OCI-LY3 (cell line): ENCODE results near the gene ANKRD55.
"Not testable (repeated sequence)": the region's sequence is repeated elsewhere in the genome, so short reads cannot be mapped to it uniquely, and the experiment has no call there.

Experiments
- H2AFZ ChIP-seq: fragments of 200-600, 300-600 bp; shearing (Covaris generic); 2 replicates; pipeline ENCODE4 v1.6.0; 2014; ENCODE audit warnings: antibody characterized with exemption, low read depth, low read length
- H3K27ac ChIP-seq: fragments of 200-600, 300-600 bp; sonication (generic); 2 replicates; pipeline ENCODE4 v1.5.1; 2014; ENCODE audit warnings: mild to moderate bottlenecking, low read length, moderate library complexity, mixed read lengths
- H3K27me3 ChIP-seq: fragments of 200-600, 300-600 bp; sonication (generic); 2 replicates; pipeline ENCODE4 v1.6.1; 2014; ENCODE audit warnings: low read depth, low read length, mixed read lengths
- H3K36me3 ChIP-seq: fragments of 200-600, 300-600 bp; sonication (generic); replicated peaks from 2 replicates; pipeline ENCODE3; 2014; ENCODE audit warnings: low read depth, low read length, mixed read lengths
- H3K4me1 ChIP-seq: fragments of 300-600, 200-600 bp; sonication (generic); 2 replicates; pipeline ENCODE4 v1.6.1; 2014; ENCODE audit warnings: low read length, mixed read lengths
- H3K4me2 ChIP-seq: fragments of 200-600, 300-600 bp; sonication (generic); 2 replicates; pipeline ENCODE4 v1.6.1; 2014; ENCODE audit warnings: low read length, mixed read lengths
- H3K4me3 ChIP-seq: fragments of 300-600, 200-600 bp; sonication (generic); 2 replicates; pipeline ENCODE4 v1.5.1; 2014; ENCODE audit warnings: antibody characterized with exemption, mild to moderate bottlenecking, low read length, moderate library complexity
- H3K79me2 ChIP-seq: fragments of 300-600, 200-600 bp; shearing (Covaris generic); 2 replicates; pipeline ENCODE4 v1.6.1; 2014; ENCODE audit warnings: mild to moderate bottlenecking, low read length, mixed read lengths
- H3K9ac ChIP-seq: fragments of 300-600, 200-600 bp; shearing (Covaris generic); 2 replicates; pipeline ENCODE4 v1.6.0; 2014; ENCODE audit warnings: mild to moderate bottlenecking, low read length, moderate library complexity
- H3K9me3 ChIP-seq: fragments of 200-600, 300-600 bp; shearing (Covaris generic); 2 replicates; pipeline ENCODE4 v1.6.1; 2014; ENCODE audit warnings: low read length, mixed read lengths; ENCODE audit not compliant: insufficient read depth
- H4K20me1 ChIP-seq: fragments of 200-600, 300-600 bp; sonication (generic); 2 replicates; pipeline ENCODE4 v1.6.1; 2016; ENCODE audit warnings: low read length, mixed read lengths; ENCODE audit not compliant: insufficient read depth
- EZH2phosphoT487 ChIP-seq: fragments of 200-600 bp; shearing (Covaris generic); IDR thresholded peaks from 2 replicates; pipeline ENCODE4 v1.6.1; 2018; ENCODE audit warnings: antibody characterized with exemption, mixed run types, low read depth
- TF ChIP-seq, protein P1 (sequence below): fragments of 200-600, 300-600 bp; sonication (generic); IDR thresholded peaks from 2 replicates; pipeline ENCODE4 v1.5.1; 2014; ENCODE audit warnings: antibody characterized with exemption, low read length, low read depth

Gene ANKRD55

DNA sequence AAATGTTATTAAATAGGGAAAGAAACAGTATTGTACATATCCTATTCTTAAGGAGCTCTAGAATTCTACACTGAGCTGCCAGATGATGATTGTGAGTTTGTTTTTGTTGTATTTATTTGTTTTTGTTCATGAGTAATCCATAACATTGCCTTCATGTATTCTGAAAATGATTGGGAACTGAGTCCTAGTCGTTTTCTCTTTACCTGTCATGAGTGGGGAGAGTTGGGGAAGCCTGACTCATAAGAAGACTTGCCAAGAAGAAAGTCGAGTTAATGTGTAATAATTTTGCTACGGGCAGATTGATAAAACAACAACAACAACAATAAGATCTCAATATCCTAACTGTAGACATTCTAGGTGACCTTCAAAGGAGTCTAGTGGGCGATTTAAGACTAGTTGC is 103.8 kb downstream of the ANKRD55 start:
- Histone ChIP-seq H3K36me3 (no peaks in the 10 kb centered on the region), H2AFZ (no peak overlapping the region), H3K27ac (no peak overlapping the region), H3K4me2 (no peak overlapping the region), H3K4me3 (no peak overlapping the region), H3K79me2 (no peaks in the 10 kb centered on the region), H3K27me3 (no peaks in the 10 kb centered on the region), H3K9me3 (peaks cover 10% of the 10 kb centered on the region), H3K9ac (no peak overlapping the region), H4K20me1 (no peaks in the 10 kb centered on the region), H3K4me1 (peaks cover 20% of the 10 kb centered on the region)
- no peak for TF ChIP-seq EZH2phosphoT487
- TF ChIP-seq, protein P1, sequence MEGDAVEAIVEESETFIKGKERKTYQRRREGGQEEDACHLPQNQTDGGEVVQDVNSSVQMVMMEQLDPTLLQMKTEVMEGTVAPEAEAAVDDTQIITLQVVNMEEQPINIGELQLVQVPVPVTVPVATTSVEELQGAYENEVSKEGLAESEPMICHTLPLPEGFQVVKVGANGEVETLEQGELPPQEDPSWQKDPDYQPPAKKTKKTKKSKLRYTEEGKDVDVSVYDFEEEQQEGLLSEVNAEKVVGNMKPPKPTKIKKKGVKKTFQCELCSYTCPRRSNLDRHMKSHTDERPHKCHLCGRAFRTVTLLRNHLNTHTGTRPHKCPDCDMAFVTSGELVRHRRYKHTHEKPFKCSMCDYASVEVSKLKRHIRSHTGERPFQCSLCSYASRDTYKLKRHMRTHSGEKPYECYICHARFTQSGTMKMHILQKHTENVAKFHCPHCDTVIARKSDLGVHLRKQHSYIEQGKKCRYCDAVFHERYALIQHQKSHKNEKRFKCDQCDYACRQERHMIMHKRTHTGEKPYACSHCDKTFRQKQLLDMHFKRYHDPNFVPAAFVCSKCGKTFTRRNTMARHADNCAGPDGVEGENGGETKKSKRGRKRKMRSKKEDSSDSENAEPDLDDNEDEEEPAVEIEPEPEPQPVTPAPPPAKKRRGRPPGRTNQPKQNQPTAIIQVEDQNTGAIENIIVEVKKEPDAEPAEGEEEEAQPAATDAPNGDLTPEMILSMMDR, result no peak

DNA sequence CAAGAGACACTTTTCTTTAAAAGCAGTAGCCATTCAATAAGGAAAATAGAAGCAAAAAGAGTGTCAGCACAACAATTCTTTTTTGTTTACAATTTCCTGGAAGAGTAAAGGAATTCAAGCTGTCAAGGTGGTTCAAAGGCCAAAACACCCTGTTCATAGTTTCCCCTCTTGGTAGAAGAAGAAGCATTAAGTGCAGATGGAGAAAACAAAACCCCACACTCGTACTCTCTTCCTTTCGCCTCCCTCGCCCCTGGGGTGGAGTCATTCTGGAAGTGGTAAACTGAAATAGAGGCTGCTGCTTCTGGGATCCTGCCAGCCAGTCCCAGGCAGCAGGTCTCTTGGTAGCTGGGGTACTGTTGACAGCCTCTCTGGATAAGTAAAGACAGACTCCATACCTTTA is 105.0 kb downstream of the ANKRD55 start:
- no peaks in the 10 kb centered on the region for H3K36me3 ChIP-seq
- no peaks in the 10 kb centered on the region for H3K79me2 ChIP-seq
- no peaks in the 10 kb centered on the region for H3K27me3 ChIP-seq
- TF ChIP-seq, protein P1, result no peak
- TF ChIP-seq EZH2phosphoT487, result no peak
- H2AFZ ChIP-seq, result peak overlapping the region; percentile 60; the same call in 1 of the 2 replicates
- no peak overlapping the region for H3K4me3 ChIP-seq
- H3K9ac ChIP-seq, result no peak overlapping the region
- H4K20me1 ChIP-seq, result no peaks in the 10 kb centered on the region
- H3K9me3 ChIP-seq, result peaks cover 10% of the 10 kb centered on the region
- H3K27ac ChIP-seq, result no peak overlapping the region
- peak overlapping the region; percentile 26 for H3K4me2 ChIP-seq
- peaks cover 20% of the 10 kb centered on the region for H3K4me1 ChIP-seq

DNA sequence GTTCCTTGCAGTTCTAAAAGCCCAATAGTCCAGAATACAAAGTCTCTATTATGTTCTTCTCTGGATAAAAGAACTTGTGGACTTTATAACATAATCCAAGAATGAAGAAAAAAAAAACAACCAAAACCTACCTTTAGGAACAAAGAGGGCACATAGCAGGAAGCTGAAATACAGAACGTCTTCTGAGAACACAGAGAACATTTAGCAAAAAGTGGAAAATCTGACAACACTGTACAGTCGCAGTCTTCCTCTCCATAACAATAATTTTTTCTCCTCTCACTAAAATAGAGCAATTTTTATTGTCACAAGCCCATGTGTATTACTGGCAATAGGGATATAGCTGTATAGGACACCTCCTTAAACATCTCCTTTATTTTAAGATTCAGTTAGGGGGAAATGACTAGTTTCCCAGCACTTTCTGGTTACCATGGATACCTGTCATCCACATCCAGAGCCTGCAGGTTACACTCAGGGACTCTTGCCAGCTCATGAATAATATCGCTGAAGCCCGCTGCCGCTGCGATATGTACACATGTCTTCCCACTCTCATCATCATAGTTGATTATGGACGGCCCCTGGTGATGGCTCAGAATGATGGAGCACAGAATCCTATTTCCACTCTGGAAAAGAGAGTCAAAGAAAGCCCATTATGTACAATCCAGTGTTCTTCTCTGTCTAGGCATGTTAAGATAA is 106.5 kb downstream of the ANKRD55 start:
- Histone ChIP-seq H3K4me2 (no peak overlapping the region), H2AFZ (no peak overlapping the region), H4K20me1 (no peaks in the 10 kb centered on the region), H3K4me1 (peaks cover 20% of the 10 kb centered on the region), H3K9ac (no peak overlapping the region), H3K4me3 (no peak overlapping the region), H3K27me3 (no peaks in the 10 kb centered on the region), H3K36me3 (no peaks in the 10 kb centered on the region), H3K79me2 (no peaks in the 10 kb centered on the region), H3K9me3 (peaks cover 10% of the 10 kb centered on the region), H3K27ac (no peak overlapping the region)
- TF ChIP-seq, protein P1, result no peak
- no peak for TF ChIP-seq EZH2phosphoT487

DNA sequence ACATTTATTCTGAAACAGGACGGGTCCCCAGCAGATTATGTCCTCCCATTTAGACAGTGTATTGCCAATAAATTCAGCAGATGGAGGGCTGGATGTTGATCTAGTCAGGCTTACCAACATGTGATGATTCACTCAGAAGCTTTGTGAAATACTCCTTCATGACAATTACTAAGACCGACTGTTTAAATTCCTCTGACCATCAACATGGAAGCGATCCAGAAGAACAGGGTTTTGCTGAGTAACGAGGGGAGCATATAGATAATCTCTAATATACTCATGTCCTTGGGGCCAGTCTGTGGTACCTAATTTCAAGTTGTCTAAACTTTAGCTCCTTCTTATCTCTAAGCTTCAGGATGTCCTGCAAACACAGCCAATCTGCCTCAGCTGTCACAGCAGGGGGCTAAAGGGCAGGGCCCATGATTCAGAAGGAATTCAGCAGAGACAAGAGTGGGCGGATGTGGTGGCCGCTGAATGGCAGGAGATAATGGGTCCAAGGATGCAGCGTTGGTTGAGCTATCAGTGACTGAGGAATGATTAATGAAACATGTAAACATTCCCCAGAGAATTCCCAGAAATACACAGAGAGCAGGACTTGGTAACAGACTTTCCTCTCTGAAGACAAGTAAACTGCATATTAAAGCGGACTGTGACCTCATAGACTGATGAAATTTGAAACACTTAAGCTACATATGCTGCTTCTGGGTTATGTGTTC is 109.4 kb downstream of the ANKRD55 start:
- Histone ChIP-seq H3K4me1 (peaks cover 11% of the 10 kb centered on the region), H3K4me2 (no peak overlapping the region), H3K36me3 (no peaks in the 10 kb centered on the region), H4K20me1 (no peaks in the 10 kb centered on the region), H3K79me2 (no peaks in the 10 kb centered on the region), H3K27me3 (0 out of 2 replicates have a peak, but pooled peaks cover 4% of the 10 kb centered on the region), H2AFZ (no peak overlapping the region), H3K4me3 (no peak overlapping the region), H3K9ac (no peak overlapping the region), H3K9me3 (no peaks in the 10 kb centered on the region), H3K27ac (no peak overlapping the region)
- TF ChIP-seq EZH2phosphoT487, result no peak
- TF ChIP-seq, protein P1, result no peak

DNA sequence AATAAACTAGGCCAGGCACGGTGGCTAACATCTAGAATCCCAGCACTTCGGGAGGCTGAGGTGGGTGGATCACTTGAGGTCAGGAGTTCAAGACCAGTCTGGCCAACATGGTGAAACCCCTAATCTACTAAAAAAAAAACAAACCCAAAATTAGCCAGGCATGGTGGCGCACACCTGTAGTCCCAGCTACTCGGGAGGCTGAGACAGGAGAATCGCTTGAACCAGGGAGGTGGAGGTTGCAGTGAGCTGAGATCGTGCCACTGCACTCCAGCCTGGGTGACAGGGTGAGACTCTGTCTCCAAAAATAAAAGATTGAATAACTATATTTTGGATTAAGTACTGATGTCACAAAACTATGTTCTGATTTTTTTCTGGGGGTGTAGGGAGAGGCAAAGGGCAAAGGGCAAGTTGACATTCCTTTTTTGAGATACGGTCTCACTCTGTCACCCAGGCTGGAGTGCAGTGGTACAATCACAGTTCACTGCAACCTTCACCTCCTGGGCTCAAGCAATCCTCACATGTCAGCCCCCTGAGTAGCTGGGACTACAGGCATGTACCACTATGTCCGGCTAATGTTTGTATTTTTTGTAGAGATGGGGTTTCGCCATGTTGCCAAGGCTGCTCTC is 110.7 kb downstream of the ANKRD55 start:
- H3K36me3 ChIP-seq, H3K9me3 ChIP-seq, H3K79me2 ChIP-seq, H3K4me3 ChIP-seq, H3K4me2 ChIP-seq, H3K27ac ChIP-seq, H3K4me1 ChIP-seq, H4K20me1 ChIP-seq, H3K27me3 ChIP-seq, H2AFZ ChIP-seq, H3K9ac ChIP-seq: not testable (repeated sequence)
